Liver (tissue), 3 donors: ENCODE measurements around the gene COL6A3.

Experiments used
- CTCF ChIP-seq: fragments of 150-350 bp; IDR thresholded peaks from 2 replicates; pipeline ENCODE4 v1.5.1; 2017; ENCODE audit warnings: improper control_type of control experiment, low read depth, low read length; ENCODE audit not compliant: missing input control
- GABPA ChIP-seq, 2 donors: IDR thresholded peaks in 1 of 2; conservative IDR thresholded peaks in 1 of 2; 2 replicates each; pipeline ENCODE4 v1.6.1; 2016; ENCODE audit warnings: antibody characterized with exemption in 2 of 2, mild to moderate bottlenecking in 1 of 2, moderate library complexity in 1 of 2
- donor health status: healthy.
- donor health status: healthy.

GRCh38 chr2:237324837-237325236 lies 89.1 kb downstream of the COL6A3 start:
- TF ChIP-seq CTCF: no peak
- TF ChIP-seq GABPA (IDR thresholded peaks at IDR 0.05 in 1 of 2, conservative IDR thresholded peaks at IDR 0.05 in 1 of 2): no peak
